Activated CD8-positive, alpha-beta memory T cell treated with anti-CD3 and anti-CD28 coated beads for 36 hours (primary cell): ENCODE measurements around the gene PTPRF. TPM values are rescaled to one million over a fixed set of nuclear protein-coding genes. Genes with fewer than 3 reads are reported as not detected.

Experiments
- CTCF ChIA-PET: fragments of 350-600 bp; sonication (Branson Sonifier 250); formaldehyde crosslinking; loops from one replicate; lab custom pipeline; 2021; ENCODE audit warnings: antibody characterized with exemption; lab: Charles Lee
- POLR2A ChIA-PET: fragments of 350-600 bp; sonication (Branson Sonifier 250); formaldehyde crosslinking; loops from one replicate; lab custom pipeline; 2021; ENCODE audit warnings: antibody characterized with exemption; lab: Charles Lee
- total RNA-seq, 2 experiments: library from RNA; stranded (reverse); gene quantifications; one replicate each; pipeline ENCODE4 v1.2.3, GENCODE V29; 2021

PTPRF gene
- total RNA-seq, 2 experiments from 2014 or later = 0.67 to 0.86 TPM

GRCh38 chr1:43511394-43511793 is 19.3 kb upstream of the PTPRF start:
- CTCF ChIA-PET = interaction anchor here (0.6 kb wide), 1 partner anchor 128 kb away, joined by 3 read pairs; no protein-coding TSS in a partner anchor
- POLR2A ChIA-PET = interaction anchor here (0.6 kb wide), 2 partner anchors 11 to 57 kb away, joined by 4 to 5 read pairs; no protein-coding TSS in a partner anchor

- ChIA-PET CTCF (no interaction called here), POLR2A (no interaction called here)
Measured at GRCh38 chr1:43512133-43512532, 18.6 kb upstream of the PTPRF start.

- CTCF ChIA-PET = no interaction called here
Measured at GRCh38 chr1:43512681-43513080, 18.0 kb upstream of the PTPRF start.

DNA sequence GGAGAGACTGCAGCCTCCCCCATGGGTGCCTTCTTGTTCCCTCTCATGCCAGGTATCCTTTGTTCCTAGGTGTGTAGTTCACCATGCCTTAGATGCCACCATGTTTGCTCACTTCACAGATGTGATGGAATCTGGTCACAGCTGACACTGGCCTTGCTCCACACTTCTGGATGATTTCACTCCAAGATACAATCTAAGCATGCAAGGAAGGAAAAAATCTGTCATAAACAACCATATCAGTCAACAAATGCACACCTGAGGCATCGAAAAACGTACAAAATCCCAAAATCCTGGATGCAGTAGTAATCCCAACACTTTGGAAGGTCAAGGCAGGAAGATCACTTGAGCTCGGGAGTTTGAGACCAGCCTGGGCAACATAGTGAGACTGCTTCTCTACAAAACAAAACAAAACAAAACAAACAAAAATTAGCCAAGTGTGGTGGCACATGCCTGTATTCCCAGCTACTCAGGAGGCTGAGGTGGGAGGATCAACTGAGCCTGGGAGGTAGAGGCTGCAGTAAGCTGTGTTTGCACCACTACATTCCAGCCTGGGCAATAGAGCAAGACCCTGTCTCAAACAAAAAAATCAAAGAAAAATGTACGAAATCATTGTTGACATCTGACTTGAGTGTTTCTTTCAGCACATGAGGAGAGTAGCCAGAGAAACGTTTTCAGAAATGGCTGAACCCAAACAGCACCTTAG is 17.1 kb upstream of the PTPRF start:
- CTCF ChIA-PET = no interaction called here
- POLR2A ChIA-PET = no interaction called here

More at GRCh38 chr1:43512681-43513080, 18.0 kb upstream of the PTPRF start:
- POLR2A ChIA-PET = no interaction called here

GRCh38 chr1:43518935-43519686 is 11.6 kb upstream of the PTPRF start:
- ChIA-PET CTCF (no interaction called here), POLR2A (no interaction called here)

DNA sequence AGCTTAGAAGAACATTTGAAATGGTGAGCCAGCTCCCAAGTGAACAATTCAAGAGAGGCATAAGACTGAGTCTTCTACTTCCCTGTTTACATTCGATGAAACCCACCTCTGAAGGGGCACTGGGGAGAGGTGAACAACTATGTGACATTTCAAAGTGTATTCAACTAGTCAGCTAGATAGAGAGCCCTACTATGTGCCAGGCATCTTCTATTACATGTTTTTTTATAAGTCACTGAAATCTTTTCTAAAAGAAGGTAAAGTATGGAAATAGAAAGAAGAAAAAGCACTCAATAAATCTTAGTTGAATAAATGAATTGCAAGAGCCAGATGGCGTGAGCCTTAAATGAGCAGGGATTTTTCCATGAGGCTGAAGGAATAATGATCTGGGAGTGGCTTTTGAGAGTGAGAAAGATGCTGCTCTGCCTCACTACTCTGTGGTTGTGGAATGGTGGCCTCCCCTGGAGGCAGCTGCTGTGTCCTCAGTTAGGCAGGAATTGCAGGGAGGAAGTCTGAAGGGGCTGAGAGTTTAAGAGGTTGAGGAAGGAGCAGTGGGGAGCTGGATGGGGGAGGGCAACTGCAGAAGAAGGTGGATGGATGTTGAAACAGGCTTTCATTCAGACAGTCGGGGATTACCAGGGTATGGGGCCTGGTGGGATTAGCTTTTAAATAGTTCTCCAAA is 10.4 kb upstream of the PTPRF start:
- CTCF ChIA-PET = no interaction called here
- POLR2A ChIA-PET = no interaction called here

- CTCF ChIA-PET = no interaction called here
- POLR2A ChIA-PET = no interaction called here
Measured at GRCh38 chr1:43521078-43521477, 9.6 kb upstream of the PTPRF start.

GRCh38 chr1:43521756-43522155 is 8.9 kb upstream of the PTPRF start:
- CTCF ChIA-PET = interaction anchor here (0.7 kb wide), 1 partner anchor 526 kb away, joined by 3 read pairs; no protein-coding TSS in a partner anchor
- POLR2A ChIA-PET = interaction anchor here (0.5 kb wide), 1 partner anchor 10 kb away, joined by 4 read pairs; no protein-coding TSS in a partner anchor

GRCh38 chr1:43522431-43522775 is 8.3 kb upstream of the PTPRF start:
- ChIA-PET POLR2A (interaction anchor here (0.5 kb wide), 1 partner anchor 11 kb away, joined by 4 read pairs; no protein-coding TSS in a partner anchor), CTCF (interaction anchor here (0.7 kb wide), 1 partner anchor 525 kb away, joined by 3 read pairs; no protein-coding TSS in a partner anchor)

DNA sequence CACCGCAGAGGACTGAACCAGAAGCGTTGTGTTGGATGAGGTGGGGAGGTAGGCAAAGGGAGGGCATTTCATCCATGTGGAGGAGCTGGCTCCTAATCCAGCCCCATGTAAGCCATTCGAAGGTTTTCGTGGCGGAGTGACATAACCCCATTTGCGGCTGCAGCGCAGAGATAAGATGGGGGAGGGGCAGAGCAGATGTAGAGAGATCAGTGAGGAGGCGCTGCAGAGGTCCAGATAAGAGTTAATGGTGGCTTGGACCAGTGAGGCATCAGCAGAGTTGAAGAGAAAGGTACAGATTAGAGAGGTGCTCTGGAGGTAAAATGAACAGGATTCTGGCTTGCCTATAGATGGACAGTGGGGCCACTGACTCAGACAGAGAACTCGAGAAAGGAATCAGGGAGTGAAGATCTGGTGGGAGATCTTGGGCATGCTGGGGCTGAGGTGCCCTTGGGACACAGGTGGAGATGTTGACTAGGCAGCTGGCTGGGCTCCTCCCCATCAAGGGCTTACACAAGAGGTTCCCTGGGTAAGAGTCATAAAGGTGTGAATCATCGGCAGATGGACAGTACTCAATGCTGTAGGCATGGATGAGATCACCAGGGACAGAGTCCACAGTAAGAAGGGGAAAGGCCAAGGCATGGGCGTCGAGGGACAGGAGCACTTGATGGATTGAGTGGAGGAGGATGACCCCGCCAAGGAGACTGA is 7.8 kb upstream of the PTPRF start:
- ChIA-PET CTCF (no interaction called here), POLR2A (interaction anchor here (0.7 kb wide), 1 partner anchor 135 kb away, joined by 6 read pairs; no protein-coding TSS in a partner anchor)

DNA sequence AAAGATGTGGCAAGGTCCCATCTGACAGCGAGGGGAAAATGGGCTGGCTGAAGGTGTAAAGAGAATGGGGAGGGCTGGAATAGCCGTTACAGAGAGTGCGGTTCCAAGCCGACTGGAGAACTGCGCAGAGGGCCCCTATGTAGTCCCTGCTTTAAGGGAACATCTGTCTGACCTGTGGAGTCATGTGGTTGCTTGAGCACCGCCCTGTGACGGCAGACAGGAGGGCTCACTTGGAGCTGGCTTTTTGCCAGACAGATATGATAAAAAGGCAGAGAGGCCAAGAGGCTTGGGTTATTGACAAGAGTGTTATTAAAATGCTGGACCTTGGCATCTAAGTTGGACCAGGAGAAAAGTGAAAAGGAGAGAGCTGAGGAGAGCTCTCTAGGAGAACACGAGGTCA is 5.9 kb upstream of the PTPRF start:
- ChIA-PET POLR2A (no interaction called here), CTCF (no interaction called here)

DNA sequence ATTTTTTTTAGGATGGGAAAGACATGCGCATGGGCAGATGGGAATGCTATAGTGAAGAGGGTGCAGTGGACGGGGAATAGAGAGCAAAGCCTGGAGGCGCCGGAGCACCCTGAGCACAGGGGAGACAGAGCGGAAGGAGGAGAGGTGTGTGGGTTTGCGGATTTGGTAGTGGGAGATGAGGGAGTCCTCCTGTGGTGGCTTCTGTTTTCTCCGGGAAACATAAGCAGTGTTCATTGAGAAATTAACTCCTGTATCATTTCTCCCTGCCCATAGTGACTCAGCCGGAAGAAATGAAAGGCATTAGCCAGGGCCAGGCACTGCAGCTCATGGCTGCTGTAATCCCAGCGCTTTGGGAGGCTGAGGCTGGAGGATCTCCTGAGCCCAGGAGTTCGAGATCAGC is 4.7 kb upstream of the PTPRF start:
- ChIA-PET CTCF (interaction anchor here (1.4 kb wide), 1 partner anchor 408 kb away, joined by 5 read pairs; the partner anchor contains the start of gene ARTN), POLR2A (no interaction called here)

GRCh38 chr1:43527111-43527878 is 3.4 kb upstream of the PTPRF start:
- ChIA-PET POLR2A (no interaction called here), CTCF (no interaction called here)

DNA sequence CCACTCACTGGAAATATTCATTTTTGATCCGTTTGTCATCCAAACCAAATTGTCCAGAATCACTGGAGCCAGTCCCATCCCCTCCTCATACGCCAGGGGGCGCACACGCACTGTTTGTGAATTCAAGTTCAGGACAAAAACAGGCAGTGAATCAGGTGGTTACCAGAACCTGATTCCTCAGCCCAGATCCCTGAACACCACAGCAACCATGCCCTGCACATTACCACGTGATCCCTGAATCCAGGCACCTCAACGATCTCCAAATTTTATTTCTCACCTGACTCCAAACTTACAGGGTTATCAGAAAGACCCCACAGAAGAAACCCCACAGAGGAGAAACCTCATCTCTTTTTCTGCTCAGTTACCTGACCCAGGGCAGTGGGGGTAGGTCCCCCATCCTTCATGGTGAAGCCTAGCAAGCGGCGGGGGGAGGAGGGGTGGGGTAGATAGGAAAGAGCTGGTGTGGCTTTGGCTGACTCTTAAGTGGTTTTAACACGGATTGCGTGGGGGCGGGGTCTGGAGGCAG is 1.4 kb upstream of the PTPRF start:
- POLR2A ChIA-PET = interaction anchor here (1.3 kb wide), 1 partner anchor 122 kb away, joined by 4 read pairs; no protein-coding TSS in a partner anchor

DNA sequence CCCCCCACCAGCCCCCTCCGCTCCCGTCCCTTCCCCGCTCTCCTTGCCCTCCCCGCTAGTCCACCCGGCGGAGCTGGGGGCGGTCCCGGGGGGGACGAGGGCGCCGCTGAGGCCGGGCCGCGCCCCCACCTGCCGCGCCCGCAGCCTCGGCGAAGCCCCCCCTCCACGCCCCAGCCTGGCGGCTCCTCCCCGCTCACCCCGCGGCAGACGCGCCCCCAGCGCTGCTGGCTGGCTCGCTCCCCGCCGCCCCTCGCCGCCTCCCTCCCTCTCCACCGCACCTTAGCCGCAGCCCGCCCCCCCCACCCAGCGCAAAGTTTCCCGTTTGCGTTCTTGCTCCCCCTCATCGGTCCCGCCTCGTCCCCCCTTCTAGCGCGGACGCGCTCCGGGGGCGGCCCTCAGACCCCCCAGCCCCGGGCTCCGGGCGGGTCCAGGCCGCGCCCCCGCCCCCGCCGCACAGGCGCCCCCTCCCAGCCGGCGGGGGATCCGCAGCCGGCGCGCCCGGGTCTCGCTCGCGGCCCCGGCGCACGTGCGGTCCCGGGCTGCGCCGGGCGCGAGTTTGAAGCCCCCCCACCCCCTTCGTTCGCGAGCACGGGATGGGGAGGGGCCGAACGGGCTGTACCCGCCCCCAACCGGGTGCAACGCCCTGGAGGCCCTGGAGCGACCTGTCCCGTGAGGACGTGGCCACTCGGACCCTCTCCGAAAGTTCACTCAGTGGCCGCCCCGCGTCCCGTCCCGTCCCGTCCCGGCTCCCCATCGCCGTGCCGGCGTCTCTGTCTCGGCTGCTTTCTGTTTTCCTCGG is 623 bp downstream of the PTPRF start:
- ChIA-PET CTCF (interaction anchor here (1.3 kb wide), 1 partner anchor 403 kb away, joined by 4 read pairs; the partner anchor contains the start of gene ARTN), POLR2A (no interaction called here)

More for the DNA sequence above, 1.4 kb upstream of the PTPRF start:
- CTCF ChIA-PET = interaction anchor here (0.6 to 1.8 kb wide), 6 partner anchors 140 to 518 kb away, joined by 3 to 7 read pairs (median 3); no protein-coding TSS in a partner anchor

- ChIA-PET CTCF (interaction anchor here (1.3 kb wide), 1 partner anchor 402 kb away, joined by 4 read pairs; the partner anchor contains the start of gene ARTN), POLR2A (no interaction called here)
Measured at GRCh38 chr1:43531906-43532584, 1.4 kb downstream of the PTPRF start.
